EL (cell line): ENCODE measurements around the gene NMNAT3.

Experiments
- DNase-seq: peaks from one replicate; pipeline ENCODE4 v3.0.0-alpha.2; 2016

NMNAT3 gene

DNA sequence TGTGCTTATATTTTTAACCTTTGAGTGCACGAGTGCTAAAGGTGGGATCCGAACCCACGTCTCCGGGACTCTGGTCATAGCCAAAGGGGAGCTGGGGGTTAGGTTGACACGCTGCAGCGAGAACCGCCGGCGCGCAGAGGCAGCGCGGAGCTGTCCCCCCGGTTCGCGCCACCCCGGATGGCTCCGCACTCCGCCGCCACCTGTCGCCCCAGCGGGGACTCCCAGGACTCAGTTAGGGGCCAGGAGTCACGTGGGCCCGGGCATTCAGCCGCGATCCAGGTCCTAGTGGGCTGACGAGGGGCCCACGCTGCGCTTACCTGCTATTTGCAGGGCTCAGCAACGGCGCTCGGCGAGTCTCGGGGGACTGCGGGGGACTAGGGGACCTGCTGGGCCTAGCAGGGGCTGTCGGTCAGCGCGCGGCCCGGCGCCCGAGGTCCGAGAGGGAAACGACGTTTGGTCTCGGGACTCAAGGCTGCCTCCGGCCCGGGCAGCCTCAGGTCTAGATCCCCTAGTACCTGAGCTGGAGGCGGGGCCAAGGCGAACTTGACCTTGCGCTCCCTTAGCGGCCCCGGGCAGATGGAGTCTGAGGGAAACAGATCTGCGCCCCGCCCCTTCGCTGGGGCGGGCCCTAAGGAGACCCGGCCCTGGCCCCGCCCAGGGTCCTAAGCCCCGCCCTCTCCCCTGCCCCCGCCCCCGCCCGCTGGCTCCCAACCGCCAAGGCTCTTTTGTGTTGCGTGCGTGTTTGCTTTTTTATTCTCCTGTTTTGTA, at the start of gene NMNAT3:
NMNAT3 (minus strand) TSS at position 585 of the 768 bp plus-strand sequence. CDS start 50,248 bp downstream, outside the sequence.
- DNase-seq, result peak; percentile 29

DNA sequence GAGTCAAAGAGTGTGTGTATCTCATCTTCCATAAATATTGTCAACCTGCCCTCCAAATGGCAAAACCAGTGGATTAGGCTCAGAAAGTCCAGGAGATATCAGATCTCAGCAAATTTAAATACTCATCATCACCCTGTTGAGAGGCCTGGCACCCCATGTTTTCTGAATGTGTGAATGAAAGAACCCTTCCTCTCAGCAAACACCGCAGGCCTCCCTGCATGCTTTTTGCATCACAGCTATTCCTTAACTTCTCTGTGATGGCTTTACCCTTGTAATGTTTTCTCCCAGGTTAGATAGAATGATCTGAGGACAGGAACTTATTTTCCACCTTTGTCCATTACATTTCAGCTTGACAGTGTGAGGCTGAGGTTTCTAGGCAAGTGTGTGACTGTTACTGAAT, 43.6 kb upstream of the NMNAT3 start:
- no peak for DNase-seq

DNA sequence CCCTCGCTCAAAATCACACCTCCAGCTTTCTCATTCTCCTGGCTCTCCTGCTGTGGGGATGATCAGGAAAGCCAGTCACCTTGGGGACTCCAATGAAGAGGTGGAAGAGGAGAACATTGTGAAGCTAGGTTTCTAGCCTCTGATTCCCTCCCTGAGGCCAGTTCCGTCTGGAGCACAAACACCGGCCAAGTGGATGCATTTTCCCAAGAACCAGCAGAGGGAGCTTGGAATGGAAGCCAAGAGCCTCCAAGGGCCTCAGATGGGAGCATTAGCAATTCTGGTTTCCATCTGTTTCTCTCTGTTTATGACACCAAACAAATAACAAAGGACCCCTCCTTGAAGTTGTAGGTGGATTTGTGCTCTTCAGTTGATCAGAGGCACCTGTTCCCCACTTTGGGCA, 40.6 kb upstream of the NMNAT3 start:
- peak; percentile 8 for DNase-seq

DNA sequence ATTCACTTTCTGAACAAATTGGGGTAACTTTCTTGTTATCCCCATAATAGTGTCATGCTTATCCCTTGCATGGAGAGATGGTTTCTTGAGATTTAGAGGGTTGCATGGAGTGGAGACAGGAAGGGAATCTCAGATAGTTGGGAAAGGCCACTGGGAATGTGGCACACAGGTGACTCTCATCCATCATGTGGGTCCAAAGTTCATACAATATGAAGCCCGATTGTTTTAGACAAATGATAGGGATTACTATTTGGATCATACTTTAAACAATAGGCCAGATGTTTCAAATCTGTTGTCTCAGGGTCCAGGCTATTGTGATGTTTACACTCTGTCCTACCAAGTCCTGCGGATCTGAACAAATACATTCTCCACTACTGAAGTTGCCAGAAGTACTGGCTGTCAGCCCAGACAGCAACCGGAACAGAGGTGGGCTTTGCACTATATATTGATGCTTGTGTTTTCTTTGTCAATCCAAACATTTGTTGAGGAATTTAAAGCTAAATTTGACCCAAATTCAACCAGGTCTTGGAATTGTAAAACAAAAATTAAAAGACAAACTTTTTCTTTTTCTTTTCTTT, 39.2 kb upstream of the NMNAT3 start:
- no peak for DNase-seq

DNA sequence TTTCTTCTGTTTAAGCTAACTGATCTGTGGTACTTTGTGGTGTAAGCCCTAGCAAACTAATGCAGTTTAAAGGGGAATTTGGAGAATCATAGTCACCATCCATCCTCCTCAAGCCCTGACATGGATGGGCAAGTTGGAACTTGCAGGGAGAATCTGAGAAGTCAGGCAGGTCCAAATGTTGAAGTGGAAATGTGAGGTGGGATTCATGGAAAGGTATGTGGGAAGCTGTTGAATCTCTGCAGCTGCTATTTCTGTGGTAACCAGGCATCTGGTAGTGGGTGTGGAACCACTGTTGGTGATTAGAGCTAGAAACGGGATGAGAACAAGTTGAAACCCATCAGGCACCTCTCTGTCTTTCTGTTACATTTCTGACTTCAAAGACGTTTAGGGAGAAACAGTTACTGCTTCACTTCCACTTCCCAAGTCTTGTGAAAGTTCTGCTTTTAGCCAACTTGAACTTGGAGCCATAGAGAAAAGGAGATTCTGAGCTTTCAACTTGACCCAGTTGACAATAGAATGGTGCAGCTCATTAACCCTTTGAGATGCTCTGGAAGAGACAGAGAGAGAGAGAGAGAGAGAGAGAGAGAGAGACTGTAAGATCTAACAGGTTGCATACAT, 38.1 kb upstream of the NMNAT3 start:
- DNase-seq, result no peak

DNA sequence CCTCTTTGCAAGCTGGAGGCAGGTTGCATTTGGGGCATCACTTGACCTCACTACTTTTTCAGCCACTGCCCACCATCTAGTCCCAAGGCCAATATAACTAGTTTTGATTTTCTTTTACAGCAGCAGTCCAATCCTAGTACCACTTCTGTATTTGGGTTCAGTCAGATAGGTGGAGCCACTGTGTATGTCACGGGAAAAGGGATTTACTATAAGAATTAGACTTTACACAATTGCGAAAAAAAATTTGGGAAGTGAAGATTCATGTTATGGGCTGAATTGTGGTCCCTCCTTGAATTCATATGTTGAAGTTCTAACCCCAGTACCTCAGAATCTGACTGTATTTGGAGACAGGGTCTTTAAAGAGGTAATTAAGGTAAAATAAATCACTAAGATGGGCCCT, 37.4 kb upstream of the NMNAT3 start:
- DNase-seq, result no peak

DNA sequence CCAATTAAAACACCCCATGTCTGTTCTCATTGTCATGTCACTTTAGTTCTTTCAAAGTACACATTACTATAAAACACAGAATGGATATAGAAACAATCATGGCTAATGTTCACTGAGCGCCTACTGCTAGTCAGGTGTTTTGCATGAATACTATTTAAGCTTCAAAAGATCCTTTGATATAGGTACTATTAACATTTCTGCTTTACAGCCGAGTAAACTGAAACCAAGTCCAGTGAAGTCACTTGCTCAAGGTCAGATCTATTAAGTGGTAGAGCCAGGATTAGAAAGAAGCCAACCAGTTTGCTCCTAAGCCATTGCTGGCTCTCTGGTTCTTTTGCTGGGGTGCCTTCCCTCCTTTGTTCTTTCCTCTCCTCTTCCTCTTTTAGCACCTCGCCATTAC, 32.4 kb upstream of the NMNAT3 start:
- DNase-seq, result no peak

DNA sequence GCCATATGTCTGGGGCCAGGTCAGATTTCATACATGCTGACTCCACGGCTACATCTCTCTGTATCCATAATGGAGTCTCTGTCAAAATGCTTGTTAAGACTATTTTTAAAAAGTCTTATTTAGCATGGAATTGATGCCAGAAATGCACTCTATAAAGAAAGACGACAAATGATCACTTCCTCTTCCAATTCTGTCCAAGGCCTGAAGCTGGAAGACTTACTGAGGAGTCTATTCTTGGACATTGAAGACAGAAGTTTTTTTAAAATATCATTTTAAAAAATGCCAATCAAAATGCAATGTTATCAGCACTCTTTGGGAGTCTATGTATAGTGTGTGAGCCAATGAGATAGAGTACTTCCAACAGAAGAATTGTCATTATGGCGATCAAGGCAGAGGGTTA, 27.9 kb upstream of the NMNAT3 start:
- no peak for DNase-seq

DNA sequence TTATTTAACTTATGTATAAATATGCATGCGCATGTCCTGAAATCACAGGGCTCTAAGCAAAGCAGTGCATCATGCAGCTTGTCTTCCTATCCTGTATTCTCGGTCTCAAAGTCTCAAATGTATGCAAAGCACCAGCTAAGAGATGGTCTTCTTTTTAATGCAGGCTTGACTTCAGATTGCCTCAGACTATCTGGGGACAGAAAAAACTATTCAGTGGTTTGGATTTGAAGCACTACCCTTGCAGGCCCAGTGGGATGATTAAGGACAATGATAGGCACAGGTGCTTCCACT, 18.5 kb upstream of the NMNAT3 start:
- no peak for DNase-seq

DNA sequence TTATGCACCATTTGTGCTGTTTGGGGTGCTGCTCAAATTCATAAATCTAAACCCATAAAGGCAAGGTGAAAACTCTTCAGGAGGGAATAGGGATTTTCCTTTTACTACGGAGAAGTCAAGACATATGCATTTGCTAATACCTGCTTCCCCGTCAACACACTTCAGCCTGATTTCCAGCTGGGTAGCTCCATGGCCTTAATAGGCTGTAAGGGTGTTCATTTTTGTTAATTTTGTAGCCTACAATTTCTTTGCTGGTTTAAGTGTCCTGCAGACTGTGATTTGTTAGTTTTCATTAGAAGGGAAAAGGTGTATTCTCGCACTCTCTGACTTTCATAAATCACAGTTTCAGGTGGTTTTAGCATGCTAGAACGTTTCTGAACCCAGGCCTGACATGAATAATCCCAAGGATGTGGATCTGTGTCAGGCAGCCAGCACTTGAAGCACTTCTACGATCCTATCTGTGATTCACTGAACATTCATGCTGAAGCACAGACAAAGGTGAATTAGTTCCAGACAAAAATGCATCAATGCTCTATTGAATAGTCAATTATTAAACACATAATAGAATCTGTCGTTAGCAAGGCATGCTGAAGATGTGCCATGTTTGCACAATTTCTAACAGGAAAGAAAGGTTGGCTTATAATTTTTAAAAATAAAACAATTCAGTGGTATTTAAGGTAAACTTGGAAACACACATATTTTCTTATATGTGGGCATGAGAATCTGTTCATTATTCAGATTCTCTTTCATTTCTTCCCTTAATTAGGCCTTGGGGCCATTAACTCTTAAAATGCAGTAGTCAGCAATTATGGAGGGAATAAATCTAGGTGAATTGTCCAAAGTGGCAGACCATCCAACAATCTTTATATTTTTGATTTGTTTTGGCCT, 17.9 kb upstream of the NMNAT3 start:
- DNase-seq, result no peak

DNA sequence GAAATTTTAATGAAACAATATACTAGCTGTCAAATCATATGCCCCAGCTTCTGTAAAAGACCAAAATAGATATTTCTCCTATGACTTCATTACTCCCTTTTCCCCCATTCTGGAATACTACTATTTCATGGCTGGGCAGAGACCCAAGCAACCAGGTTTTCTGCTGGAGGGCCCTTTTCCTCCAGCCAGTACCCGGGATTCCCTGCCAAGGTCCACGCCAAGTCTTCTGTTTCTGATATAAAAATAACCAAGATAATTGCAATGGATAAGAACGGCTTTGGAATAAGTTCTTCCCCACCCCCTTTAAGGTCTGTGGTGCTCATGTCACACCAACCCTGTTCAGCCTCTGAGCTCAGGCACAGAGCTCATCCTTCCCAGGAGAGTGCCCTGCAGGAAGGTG, 17.2 kb upstream of the NMNAT3 start:
- no peak for DNase-seq

DNA sequence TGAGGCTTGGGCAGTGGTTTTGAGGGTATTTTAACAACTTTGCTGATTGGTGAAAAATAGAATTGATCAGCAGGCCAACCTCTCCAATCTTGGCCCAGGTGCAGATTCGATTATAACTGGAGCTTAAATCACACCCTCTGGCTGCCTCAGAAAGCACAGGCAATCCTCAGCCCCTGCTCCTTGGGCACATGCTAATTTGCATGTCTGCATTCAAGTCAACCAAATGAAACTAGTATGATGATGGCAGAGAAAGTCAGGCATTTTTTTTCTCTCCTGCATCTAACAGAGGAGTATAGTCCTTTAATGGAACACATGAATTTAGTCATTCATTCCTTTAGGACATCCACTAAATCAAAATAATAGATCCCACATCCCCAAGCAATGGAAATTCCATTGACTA, 16.8 kb upstream of the NMNAT3 start:
- DNase-seq, result no peak

DNA sequence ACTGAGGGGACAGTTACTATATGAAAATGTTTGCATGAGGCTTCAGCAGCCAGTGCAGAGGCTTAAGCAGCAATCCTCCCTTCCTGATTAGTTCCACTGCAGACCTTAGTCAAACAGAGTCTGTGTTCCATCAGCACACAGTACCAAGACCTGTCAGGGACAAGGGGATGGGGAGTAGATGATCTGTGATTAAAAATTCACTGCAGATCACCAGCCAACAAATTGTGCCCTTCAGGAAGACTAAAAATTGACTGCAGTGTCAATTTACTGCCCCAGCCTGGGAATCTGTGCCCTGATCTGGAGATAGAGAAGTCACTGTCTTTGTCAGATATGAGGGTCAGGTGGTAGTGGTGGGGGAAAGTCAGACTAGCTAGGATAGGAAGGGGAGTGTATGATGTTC, 13.8 kb upstream of the NMNAT3 start:
- DNase-seq, result no peak

DNA sequence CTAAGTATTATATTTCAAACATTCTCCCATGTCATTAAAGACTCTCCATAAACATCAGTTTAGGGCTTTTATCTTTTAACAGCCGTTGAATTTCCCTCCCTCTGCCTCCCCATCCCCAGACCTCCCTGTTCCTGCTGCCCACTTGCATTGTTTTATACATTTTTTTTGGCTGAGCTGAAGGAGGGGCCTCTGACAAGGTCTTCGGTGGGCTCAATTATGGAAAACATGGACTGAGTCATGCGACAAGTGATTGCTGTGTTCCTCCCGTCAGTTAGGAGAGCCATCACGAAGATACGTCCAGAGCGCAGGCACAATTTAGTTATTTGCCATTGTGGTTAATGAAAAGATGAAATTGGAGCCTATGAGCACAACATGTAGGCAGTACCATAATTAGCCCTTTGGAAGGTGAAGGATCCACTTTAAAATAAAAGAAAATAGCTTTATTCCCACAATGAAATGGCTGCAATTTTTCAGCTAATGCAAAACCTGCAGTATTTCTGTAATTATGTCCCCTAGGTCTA, 12.0 kb upstream of the NMNAT3 start:
- DNase-seq, result no peak

DNA sequence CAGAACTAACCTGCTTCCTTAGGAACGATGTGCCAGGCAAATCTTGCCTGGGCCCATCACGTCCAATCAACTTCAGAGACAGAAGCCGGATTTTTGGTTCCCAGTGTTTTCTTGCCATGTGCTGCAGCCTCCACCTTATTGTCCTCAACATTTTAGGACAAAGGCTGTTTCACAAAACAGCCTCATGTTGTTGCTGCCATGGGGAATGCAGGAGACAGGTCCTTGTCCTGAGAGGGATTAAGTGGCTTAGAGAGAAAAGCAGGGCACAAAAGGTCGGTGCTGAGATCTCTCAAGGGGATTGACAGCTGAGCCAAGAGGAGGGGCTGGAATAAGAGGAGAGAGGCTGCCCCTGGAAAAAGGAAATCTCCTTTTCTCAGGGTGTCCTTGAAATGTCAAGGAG, 11.3 kb upstream of the NMNAT3 start:
- no peak for DNase-seq

DNA sequence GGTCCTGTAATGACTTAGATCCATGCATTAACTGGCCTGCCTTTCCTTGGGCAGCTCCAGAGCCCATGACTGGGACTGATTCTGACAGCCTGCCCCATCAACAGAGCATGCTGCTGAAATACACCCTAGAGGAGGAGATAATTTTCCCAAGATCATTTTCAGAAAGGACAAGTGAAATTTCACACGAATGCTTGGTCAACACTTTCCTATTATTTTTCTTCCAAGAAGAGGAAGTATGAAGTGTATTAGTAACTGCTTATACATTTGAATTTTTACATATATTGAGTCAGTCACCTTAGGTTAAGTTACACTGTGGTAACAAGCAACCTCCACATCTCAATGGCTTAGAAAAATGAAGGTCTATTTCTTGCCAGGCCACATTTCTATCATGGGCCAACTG, 9.7 kb upstream of the NMNAT3 start:
- no peak for DNase-seq

DNA sequence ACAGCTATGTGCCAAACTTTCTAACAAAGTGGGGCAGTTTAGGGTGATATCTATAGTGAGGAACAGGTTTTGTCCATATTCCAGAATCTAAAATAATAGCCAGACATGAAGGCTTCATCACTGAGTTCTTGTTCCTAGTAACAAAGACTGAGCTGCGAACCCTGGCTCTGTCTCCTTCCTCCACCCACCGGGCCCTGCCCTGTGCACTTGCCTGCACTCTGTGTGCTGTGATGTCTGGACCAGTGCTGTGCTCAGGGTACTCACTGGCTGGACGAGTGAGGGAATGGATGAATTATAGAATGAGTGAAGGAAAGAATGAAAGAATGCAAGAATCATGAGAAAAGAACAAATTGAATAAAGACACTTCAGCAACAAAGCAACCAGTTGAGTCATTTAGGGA, 8.9 kb upstream of the NMNAT3 start:
- DNase-seq, result no peak

DNA sequence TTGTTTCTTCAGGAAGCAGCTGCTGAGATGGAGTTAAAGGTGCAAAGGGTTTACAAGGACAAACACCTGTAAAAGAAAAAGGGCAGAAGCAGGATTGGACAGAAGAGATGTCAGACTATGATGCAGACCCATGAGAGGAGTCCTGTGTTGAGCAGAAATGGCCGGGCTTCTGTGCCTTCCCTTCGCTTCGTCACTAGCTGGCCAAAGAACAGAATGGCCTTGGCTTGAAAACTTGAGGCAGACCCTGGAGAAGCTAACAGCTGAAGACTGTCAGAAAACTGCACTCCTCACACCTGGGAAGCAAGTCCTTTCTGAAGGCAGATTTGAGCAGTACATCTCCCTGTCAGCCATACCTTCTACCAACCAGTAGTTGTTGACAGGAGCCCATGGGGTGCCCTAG, 8.4 kb upstream of the NMNAT3 start:
- no peak for DNase-seq

DNA sequence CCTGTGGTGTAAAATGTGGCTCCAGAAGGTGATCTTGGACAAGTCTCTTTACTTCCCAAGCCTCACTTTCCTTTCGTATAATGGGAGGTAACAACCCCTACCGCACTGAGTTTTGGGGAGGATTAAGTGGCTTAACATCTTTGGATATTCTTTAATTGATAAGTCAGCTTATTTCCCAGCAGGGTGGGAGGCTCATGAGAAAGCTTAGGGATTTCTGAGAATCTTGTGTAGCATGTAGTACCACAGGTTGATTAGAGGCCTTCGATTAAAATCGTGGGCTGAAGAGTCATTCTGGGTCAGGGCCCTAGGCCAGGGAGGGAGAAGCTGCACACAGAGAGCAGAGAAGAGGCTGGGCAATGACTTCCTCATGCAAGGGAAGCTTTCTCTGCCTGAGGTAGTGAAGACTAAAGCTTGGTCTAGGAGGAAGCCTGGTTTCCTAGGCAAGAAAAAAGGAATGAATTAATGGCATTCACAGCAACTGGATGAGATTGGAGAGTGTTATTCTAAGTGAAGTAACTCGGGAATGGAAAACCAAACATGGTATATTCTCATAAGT, 1.5 kb upstream of the NMNAT3 start:
- DNase-seq, result no peak

DNA sequence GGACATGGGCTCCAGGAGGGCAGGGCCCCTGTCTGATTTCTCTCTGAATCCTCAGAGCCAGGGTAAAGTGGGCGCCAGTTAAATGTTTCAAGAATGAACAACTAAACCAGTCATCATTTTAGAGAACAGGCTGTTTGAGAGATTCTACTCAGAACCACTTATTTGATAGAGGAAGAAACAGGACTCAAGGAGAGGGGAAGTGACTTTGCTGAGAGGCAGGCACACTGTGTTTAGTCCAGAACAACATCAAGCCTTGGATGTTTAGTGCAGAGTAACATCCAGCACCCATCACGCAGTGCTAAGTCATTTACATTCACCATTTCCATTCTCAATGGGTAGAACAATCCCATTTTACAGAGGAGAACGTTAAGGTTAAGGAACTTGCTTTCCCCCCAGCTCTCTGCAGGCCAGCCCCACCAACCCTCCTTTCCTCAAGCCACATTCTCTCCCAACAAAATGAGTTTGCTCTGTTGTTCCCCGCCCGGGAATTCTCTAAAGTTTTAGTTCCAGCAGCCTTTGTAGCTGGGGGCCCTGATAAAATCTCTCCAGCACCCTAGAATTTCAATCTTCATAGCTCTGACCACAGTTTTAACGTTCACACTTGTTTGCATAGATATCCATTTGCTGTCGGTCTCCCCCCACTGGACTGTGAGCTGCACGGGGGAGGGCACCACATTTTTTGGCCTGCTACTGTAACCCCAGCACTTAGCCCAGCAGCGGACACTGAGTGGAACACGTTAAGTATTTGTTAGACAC, 962 bp downstream of the NMNAT3 start:
- no peak for DNase-seq

DNA sequence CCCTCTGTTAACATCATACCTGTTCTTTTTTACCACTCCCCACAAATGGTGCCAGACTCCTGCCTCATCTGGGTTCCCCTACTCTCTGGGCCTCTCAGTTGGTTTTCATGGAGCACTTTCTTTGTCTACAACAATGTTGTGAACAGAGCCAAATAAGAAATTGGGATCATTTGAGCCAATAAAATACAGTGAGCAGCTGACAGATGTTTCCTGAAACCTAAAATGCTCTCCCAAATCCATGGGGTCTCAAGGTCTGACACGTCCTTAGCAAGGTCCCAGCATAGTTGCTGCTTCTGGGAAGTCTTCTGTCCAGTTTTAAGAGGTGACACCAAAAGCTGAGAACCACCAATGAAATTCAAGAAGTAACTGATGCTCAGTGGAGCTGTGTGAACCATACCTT, 1.7 kb downstream of the NMNAT3 start:
- no peak for DNase-seq

DNA sequence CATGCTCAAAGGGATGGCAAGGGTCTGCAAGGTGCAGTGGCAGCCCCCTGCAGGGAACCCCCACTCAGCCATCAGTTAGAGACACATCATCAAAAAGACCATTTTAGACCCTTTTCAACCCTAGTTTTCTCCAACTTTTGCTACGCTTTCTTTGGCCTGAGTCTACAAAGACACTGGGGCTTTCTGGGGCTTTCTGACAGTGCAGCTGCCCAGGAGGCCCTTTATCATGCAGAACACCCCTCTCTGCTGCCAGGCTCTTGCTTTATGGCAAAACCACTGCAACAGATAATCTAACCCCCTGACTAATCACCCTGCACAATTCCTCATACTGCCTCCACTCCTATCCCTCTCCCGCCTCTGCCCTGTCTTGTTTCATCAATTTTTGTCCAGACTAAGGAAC, 2.4 kb downstream of the NMNAT3 start:
- no peak for DNase-seq
